ENCODE measurements around the gene ABLIM3.

GRCh38 chr5:149301049-149301743 is 159.9 kb downstream of the ABLIM3 start:
- no peak for TF ChIP-seq RAD21 (IDR thresholded peaks at IDR 0.05; ENCODE audit: low read depth)
- TF ChIP-seq NFIC (IDR thresholded peaks at IDR 0.05) = no peak
- TF ChIP-seq EP300 (IDR thresholded peaks at IDR 0.05; ENCODE audit: borderline replicate concordance) = no peak
- no peak for TF ChIP-seq EGR1 (IDR thresholded peaks at IDR 0.05)
- TF ChIP-seq YY1 (IDR thresholded peaks at IDR 0.05; ENCODE audit: low read depth) = no peak
- TF ChIP-seq MAX (IDR thresholded peaks at IDR 0.05) = no peak
- TF ChIP-seq TEAD4 (IDR thresholded peaks at IDR 0.05) = no peak
- TF ChIP-seq, protein P1, sequence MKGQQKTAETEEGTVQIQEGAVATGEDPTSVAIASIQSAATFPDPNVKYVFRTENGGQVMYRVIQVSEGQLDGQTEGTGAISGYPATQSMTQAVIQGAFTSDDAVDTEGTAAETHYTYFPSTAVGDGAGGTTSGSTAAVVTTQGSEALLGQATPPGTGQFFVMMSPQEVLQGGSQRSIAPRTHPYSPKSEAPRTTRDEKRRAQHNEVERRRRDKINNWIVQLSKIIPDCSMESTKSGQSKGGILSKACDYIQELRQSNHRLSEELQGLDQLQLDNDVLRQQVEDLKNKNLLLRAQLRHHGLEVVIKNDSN (IDR thresholded peaks at IDR 0.05) = no peak
- no peak for TF ChIP-seq ZBTB7A (IDR thresholded peaks at IDR 0.05; ENCODE audit: low read depth)
- no peak for TF ChIP-seq TAF1 (IDR thresholded peaks at IDR 0.05; ENCODE audit: low read depth)
- TF ChIP-seq CREB1 (IDR thresholded peaks at IDR 0.05; ENCODE audit: low read depth) = no peak
- TF ChIP-seq FOXM1 (IDR thresholded peaks at IDR 0.05; ENCODE audit: borderline replicate concordance, low read depth) = no peak
- TF ChIP-seq TCF12 (IDR thresholded peaks at IDR 0.05; ENCODE audit: low read depth) = no peak
- no peak for TF ChIP-seq CEBPB (IDR thresholded peaks at IDR 0.05)
